Keratinocyte (primary cell): ENCODE results near the gene NXN. TPM values are rescaled to one million over a fixed set of nuclear protein-coding genes. Genes with fewer than 3 reads are reported as not detected.

Experiments
- DNase-seq: peaks from one replicate; pipeline ENCODE4 v3.0.0-alpha.2; 2011; ENCODE audit warnings: low read depth, missing footprints, low spot score
- FAIRE-seq: peaks from 2 replicates; lab custom pipeline; 2011; peaks lifted over from hg19 to GRCh38; lab: Jason Lieb, UNC
- H2AFZ ChIP-seq: 2 replicates; pipeline ENCODE4 v1.6.0; 2012; ENCODE audit warnings: low read length, control low read depth, inconsistent platforms; ENCODE audit not compliant: control insufficient read depth
- H3K27ac ChIP-seq: 2 replicates; pipeline ENCODE4 v1.5.1; 2011; ENCODE audit warnings: low read length; ENCODE audit not compliant: control insufficient read depth, insufficient read depth
- H3K27me3 ChIP-seq: 3 replicates; pipeline ENCODE4 v1.6.0; 2011; ENCODE audit warnings: low read length; ENCODE audit not compliant: control insufficient read depth, insufficient read depth; ENCODE audit errors: extremely low read depth
- H3K36me3 ChIP-seq, 2 experiments: 2 replicates in 1 of 2; 3 replicates in 1 of 2; pipeline ENCODE4 v1.5.1; 2011; ENCODE audit warnings: low read length in 2 of 2, mild to moderate bottlenecking in 1 of 2; ENCODE audit not compliant: control insufficient read depth in 2 of 2, insufficient read depth in 2 of 2; ENCODE audit errors: extremely low read depth in 1 of 2
- H3K4me1 ChIP-seq: 3 replicates; pipeline ENCODE4 v1.5.1; 2011; ENCODE audit warnings: low read length; ENCODE audit not compliant: control insufficient read depth, insufficient read depth; ENCODE audit errors: extremely low read depth
- H3K4me2 ChIP-seq: 3 replicates; pipeline ENCODE4 v1.6.0; 2011; ENCODE audit warnings: low read depth, low read length; ENCODE audit not compliant: control insufficient read depth, insufficient read depth; ENCODE audit errors: extremely low read depth
- H3K4me3 ChIP-seq, 3 experiments: fragments of 200-600 bp in 1 of 3; sonication (generic) in 1 of 3; 2 replicates in 2 of 3; 3 replicates in 1 of 3; pipeline ENCODE4 v1.5.1; 2011 to 2016; ENCODE audit warnings: low read length in 3 of 3, mild to moderate bottlenecking in 3 of 3, control low read depth in 2 of 3, inconsistent platforms in 1 of 3, low read depth in 1 of 3, mixed read lengths in 1 of 3, mixed run types in 1 of 3, moderate library complexity in 1 of 3; ENCODE audit not compliant: control insufficient read depth in 2 of 3, insufficient read depth in 2 of 3; ENCODE audit errors: extremely low read depth in 1 of 3
- H3K79me2 ChIP-seq: 2 replicates; pipeline ENCODE4 v1.6.0; 2012; ENCODE audit warnings: low read length; ENCODE audit not compliant: control insufficient read depth, insufficient read depth
- H3K9ac ChIP-seq: 3 replicates; pipeline ENCODE4 v1.6.0; 2011; ENCODE audit warnings: low read length; ENCODE audit not compliant: control insufficient read depth, insufficient read depth; ENCODE audit errors: extremely low read depth
- H3K9me1 ChIP-seq: 3 replicates; pipeline ENCODE4 v1.6.0; 2011; ENCODE audit warnings: low read length; ENCODE audit not compliant: control insufficient read depth, insufficient read depth; ENCODE audit errors: extremely low read depth
- H3K9me3 ChIP-seq: 2 replicates; pipeline ENCODE4 v1.5.1; 2012; ENCODE audit warnings: low read depth, low read length; ENCODE audit not compliant: control insufficient read depth
- H4K20me1 ChIP-seq: 3 replicates; pipeline ENCODE4 v1.6.0; 2011; ENCODE audit warnings: low read length; ENCODE audit not compliant: control insufficient read depth, insufficient read depth; ENCODE audit errors: extremely low read depth
- EZH2 ChIP-seq: IDR thresholded peaks from one replicate; pipeline ENCODE4 v1.6.1; 2012; ENCODE audit warnings: inconsistent platforms, mild to moderate bottlenecking, low read length, moderate library complexity
- dilution Hi-C: fragments of 300-500 bp; cut with MboI; formaldehyde crosslinking; loops from one replicate; pipeline ENCODE4 v1.7.0; 2020; ENCODE audit warnings: low sequenced_read_pairs; ENCODE audit not compliant: extremely low pct_ligation_motif_present
- polyA minus RNA-seq, 3 experiments: library from RNA; depleted of rRNA, polyadenylated mRNA; stranded (reverse); fragments of >200 nt; gene quantifications; 1 replicate in 1 of 3; 2 replicates in 1 of 3; 3 replicates in 1 of 3; pipeline ENCODE4 v1.2.3, GENCODE V29; 2011
- polyA plus RNA-seq, 5 experiments: library from polyadenylated mRNA; depleted of rRNA in 3 of 5; stranded (reverse) in 3 of 5; stranded (forward) in 1 of 5; unstranded in 1 of 5; fragments of >200 nt; gene quantifications; 1 replicate in 1 of 5; 2 replicates in 3 of 5; 3 replicates in 1 of 5; pipeline versions ENCODE4 v1.2.1 to v1.2.3, GENCODE V29; 2011 to 2012; ENCODE audit warnings: missing spikeins in 2 of 5, low read depth in 1 of 5, low replicate concordance in 1 of 5
- TF ChIP-seq, protein P1 (sequence below), 3 experiments: IDR thresholded peaks in 1 of 3; conservative IDR thresholded peaks in 1 of 3; optimal IDR thresholded peaks in 1 of 3; 2 replicates in 2 of 3; 3 replicates in 1 of 3; pipeline versions ENCODE3 to v1.5.1; 2011; ENCODE audit warnings: low read length in 3 of 3, mild to moderate bottlenecking in 3 of 3, moderate library complexity in 2 of 3, control low read depth in 1 of 3, inconsistent platforms in 1 of 3; ENCODE audit not compliant: insufficient read depth in 2 of 3; ENCODE audit errors: extremely low read depth in 1 of 3

Gene NXN
- 90.4 to 99.3 TPM (median 94.4 TPM) in 3 replicates for polyA plus RNA-seq
- polyA plus RNA-seq (2011; ENCODE audit: low read depth), result 28.0 TPM
- 105 and 138 TPM in 2 replicates for polyA plus RNA-seq (2011; cell fraction: cytosol; rRNA removed)
- 102 and 138 TPM in 2 replicates for polyA plus RNA-seq (2011; cell fraction: nucleus; rRNA removed)
- polyA plus RNA-seq (2012; ENCODE audit: low replicate concordance), result 68.0 and 95.5 TPM in 2 replicates
- 119 to 243 TPM (median 131 TPM) in 3 replicates for polyA minus RNA-seq
- polyA minus RNA-seq (2011; cell fraction: cytosol; rRNA and poly(A)+ RNA removed), result 140 TPM
- 67.5 and 81.9 TPM in 2 replicates for polyA minus RNA-seq (2011; cell fraction: nucleus; rRNA and poly(A)+ RNA removed)

DNA sequence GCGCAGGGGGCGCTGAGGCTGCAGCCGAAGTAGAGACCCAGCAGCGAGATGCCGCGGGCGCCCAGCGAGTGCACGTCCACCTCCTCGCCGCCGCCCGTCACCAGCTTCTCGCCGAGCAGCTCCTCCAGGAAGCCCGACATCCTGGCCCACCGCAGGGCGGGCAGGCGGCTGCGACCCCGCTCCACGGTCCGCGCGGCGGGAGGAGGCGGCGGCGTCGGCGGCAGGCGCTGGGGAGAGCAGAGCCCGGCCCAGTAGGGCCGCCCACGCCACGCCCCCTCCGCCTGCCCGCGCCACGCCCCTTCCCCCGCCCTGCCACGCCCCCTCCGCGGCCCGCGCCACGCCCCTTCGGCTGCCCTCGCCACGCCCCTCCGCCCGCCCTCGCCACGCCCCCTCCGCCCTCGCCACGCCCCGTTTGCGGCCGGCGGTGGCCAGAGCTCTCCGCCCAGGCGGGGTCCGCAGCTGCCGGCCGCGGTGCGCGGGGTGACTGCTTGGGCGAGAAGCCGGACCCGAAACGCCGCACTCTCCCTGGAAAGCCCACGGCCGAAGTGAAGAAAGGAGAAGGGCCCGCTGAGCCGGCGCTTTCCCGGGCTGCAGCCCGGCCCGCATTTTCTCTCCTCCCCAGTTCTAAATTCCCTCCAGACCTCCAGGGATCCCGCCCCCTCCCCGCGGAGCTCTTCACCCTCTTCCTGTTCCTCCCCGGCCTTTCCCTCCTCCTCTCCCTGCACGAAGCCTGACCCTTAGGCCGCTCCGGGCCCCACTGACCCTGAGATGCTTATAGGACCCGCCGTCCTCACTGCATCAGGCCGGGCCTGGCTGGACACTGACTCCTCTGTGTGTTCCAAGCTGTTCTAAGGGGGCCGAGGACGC is at the start of gene NXN:
NXN (minus strand) TSS at position 238 of the 867 bp plus-strand sequence.
- H4K20me1 ChIP-seq, result peaks cover 5% of the 10 kb centered on the region
- H3K9me1 ChIP-seq, result no peaks in the 10 kb centered on the region
- no peaks in the 10 kb centered on the region for H3K36me3 ChIP-seq
- TF ChIP-seq, protein P1, sequence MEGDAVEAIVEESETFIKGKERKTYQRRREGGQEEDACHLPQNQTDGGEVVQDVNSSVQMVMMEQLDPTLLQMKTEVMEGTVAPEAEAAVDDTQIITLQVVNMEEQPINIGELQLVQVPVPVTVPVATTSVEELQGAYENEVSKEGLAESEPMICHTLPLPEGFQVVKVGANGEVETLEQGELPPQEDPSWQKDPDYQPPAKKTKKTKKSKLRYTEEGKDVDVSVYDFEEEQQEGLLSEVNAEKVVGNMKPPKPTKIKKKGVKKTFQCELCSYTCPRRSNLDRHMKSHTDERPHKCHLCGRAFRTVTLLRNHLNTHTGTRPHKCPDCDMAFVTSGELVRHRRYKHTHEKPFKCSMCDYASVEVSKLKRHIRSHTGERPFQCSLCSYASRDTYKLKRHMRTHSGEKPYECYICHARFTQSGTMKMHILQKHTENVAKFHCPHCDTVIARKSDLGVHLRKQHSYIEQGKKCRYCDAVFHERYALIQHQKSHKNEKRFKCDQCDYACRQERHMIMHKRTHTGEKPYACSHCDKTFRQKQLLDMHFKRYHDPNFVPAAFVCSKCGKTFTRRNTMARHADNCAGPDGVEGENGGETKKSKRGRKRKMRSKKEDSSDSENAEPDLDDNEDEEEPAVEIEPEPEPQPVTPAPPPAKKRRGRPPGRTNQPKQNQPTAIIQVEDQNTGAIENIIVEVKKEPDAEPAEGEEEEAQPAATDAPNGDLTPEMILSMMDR (optimal IDR thresholded peaks at IDR 0.05 in 1 of 3, IDR thresholded peaks at IDR 0.05 in 1 of 3, conservative IDR thresholded peaks at IDR 0.05 in 1 of 3; ENCODE audit: extremely low read depth in 1 of 3, insufficient read depth in 2 of 3, low read length in 3 of 3), result peak in 2 of 3 experiments; percentile 32 to 38
- TF ChIP-seq EZH2, result no peak
- no peaks in the 10 kb centered on the region for H3K9me3 ChIP-seq
- H2AFZ ChIP-seq, result peak within 1 kb of the TSS; percentile 63
- dilution Hi-C loops, result loop anchor here (25.0 kb wide), 1 partner anchor 192 kb away; the partner anchor contains the start of genes GLOD4 and MRM3
- no peaks in the 10 kb centered on the region for H3K27me3 ChIP-seq
- H3K4me3 ChIP-seq, result peak within 1 kb of the TSS; percentile 91 to 97 (median 96)
- H3K27ac ChIP-seq, result peak within 1 kb of the TSS; percentile 89
- peak within 1 kb of the TSS; percentile 95 for H3K4me2 ChIP-seq
- no peak for FAIRE-seq
- peaks cover 46% of the 10 kb centered on the region for H3K79me2 ChIP-seq
- no peak for DNase-seq
- peaks cover 35% of the 10 kb centered on the region for H3K4me1 ChIP-seq
- H3K9ac ChIP-seq, result peak within 1 kb of the TSS; percentile 92

DNA sequence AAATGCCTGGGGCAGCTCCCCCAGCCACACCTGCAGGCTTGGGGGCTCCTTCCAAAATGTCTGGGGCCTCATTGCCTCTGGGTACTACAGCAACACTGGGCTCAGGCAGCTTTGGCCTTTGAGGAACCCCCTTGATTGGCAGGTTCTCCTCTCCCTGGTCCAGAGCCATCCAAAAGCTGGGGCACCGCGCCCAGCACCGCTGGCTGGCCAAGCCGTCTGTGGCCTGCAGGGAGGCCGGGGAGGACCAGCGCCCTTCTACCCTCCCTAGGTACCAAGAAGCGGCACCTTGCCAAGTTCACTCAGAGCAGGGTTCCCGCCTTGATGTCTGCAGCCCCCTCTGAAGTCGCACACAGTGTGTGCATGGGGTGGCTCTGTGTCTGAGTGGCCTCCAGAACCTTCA is 47.5 kb upstream of the NXN start:
- FAIRE-seq (no peak), DNase-seq (no peak)
- H4K20me1 ChIP-seq, result peaks cover 5% of the 10 kb centered on the region
- H3K4me2 ChIP-seq, result no peak overlapping the region
- no peaks in the 10 kb centered on the region for H3K9me1 ChIP-seq
- H3K27ac ChIP-seq, result no peak overlapping the region
- TF ChIP-seq, protein P1 (optimal IDR thresholded peaks at IDR 0.05 in 1 of 3, IDR thresholded peaks at IDR 0.05 in 1 of 3, conservative IDR thresholded peaks at IDR 0.05 in 1 of 3; ENCODE audit: extremely low read depth in 1 of 3, insufficient read depth in 2 of 3, low read length in 3 of 3), result no peak
- TF ChIP-seq EZH2, result no peak
- H3K9me3 ChIP-seq, result no peaks in the 10 kb centered on the region
- dilution Hi-C loops, result no loop called here
- no peaks in the 10 kb centered on the region for H3K4me1 ChIP-seq
- no peaks in the 10 kb centered on the region for H3K79me2 ChIP-seq
- H3K27me3 ChIP-seq, result no peaks in the 10 kb centered on the region
- H3K9ac ChIP-seq, result no peak overlapping the region
- no peak overlapping the region for H2AFZ ChIP-seq
- no peaks in the 10 kb centered on the region for H3K36me3 ChIP-seq
- H3K4me3 ChIP-seq, result no peak overlapping the region
